Common myeloid progenitor, CD34-positive (primary cell): ENCODE data around the gene HOXA2.

Experiments used
- CTCF ChIA-PET: fragments of 350-600 bp; sonication (Branson Sonifier 250); formaldehyde crosslinking; loops from one replicate; lab custom pipeline; 2021; ENCODE audit warnings: antibody characterized with exemption; lab: Charles Lee
- POLR2A ChIA-PET: fragments of 350-600 bp; sonication (Branson Sonifier 250); formaldehyde crosslinking; loops from one replicate; lab custom pipeline; 2021; ENCODE audit warnings: antibody characterized with exemption; lab: Charles Lee
- DNase-seq, 3 donors: peaks; one replicate each; pipeline versions ENCODE4 v3.0.0 to v3.0.0-alpha.2; 2013
- H3K27ac ChIP-seq, 2 experiments: 1 replicate in 1 of 2; 2 replicates in 1 of 2; pipeline ENCODE4 v1.7.0; 2013; ENCODE audit warnings: inconsistent platforms in 2 of 2, low read length in 2 of 2, mild to moderate bottlenecking in 2 of 2, low read depth in 1 of 2, moderate library complexity in 1 of 2; ENCODE audit not compliant: severe bottlenecking in 2 of 2, insufficient read depth in 1 of 2, poor library complexity in 1 of 2
- H3K27me3 ChIP-seq, 5 experiments: replicated peaks in 2 of 5; 1 replicate in 3 of 5; 2 replicates in 2 of 5; pipeline versions ENCODE4 v1.6.1 to v1.7.0; 2013; ENCODE audit warnings: low read length in 4 of 5, mild to moderate bottlenecking in 2 of 5, moderate library complexity in 2 of 5, inconsistent platforms in 1 of 5; ENCODE audit not compliant: insufficient read depth in 5 of 5, control insufficient read depth in 4 of 5
- H3K36me3 ChIP-seq, 4 experiments: 1 replicate in 2 of 4; 2 replicates in 2 of 4; pipeline versions ENCODE4 v1.6.1 to v1.7.0; 2013; ENCODE audit warnings: low read length in 3 of 4, control low read depth in 1 of 4, mild to moderate bottlenecking in 1 of 4; ENCODE audit not compliant: control insufficient read depth in 4 of 4, insufficient read depth in 4 of 4
- H3K4me1 ChIP-seq, 4 experiments: 1 replicate in 3 of 4; 2 replicates in 1 of 4; pipeline versions ENCODE4 v1.6.1 to v1.7.1; 2013; ENCODE audit warnings: low read length in 3 of 4, mild to moderate bottlenecking in 3 of 4, control low read depth in 1 of 4, inconsistent platforms in 1 of 4, moderate library complexity in 1 of 4; ENCODE audit not compliant: control insufficient read depth in 4 of 4, insufficient read depth in 4 of 4; ENCODE audit errors: control extremely low read depth in 1 of 4
- H3K4me3 ChIP-seq, 7 experiments: 1 replicate in 4 of 7; 2 replicates in 3 of 7; pipeline versions ENCODE4 v1.5.1 to v1.7.0; 2013; ENCODE audit warnings: mild to moderate bottlenecking in 7 of 7, low read length in 6 of 7, moderate library complexity in 6 of 7, inconsistent platforms in 2 of 7, low read depth in 2 of 7, control low read depth in 1 of 7; ENCODE audit not compliant: insufficient read depth in 4 of 7, control insufficient read depth in 1 of 7; ENCODE audit errors: extremely low read depth in 1 of 7
- H3K9me3 ChIP-seq, 5 experiments: 1 replicate in 4 of 5; 2 replicates in 1 of 5; pipeline versions ENCODE4 v1.6.1 to v1.7.1; 2013; ENCODE audit warnings: low read length in 4 of 5, mild to moderate bottlenecking in 2 of 5, inconsistent platforms in 1 of 5, low read depth in 1 of 5, moderate library complexity in 1 of 5; ENCODE audit not compliant: control insufficient read depth in 4 of 5, insufficient read depth in 2 of 5; ENCODE audit errors: control extremely low read depth in 1 of 5
- WGBS: methylation state at CpG from one replicate; pipeline ENCODE4 v1.1.5; 2013; ENCODE audit not compliant: insufficient coverage; 5-methylcytosine and 5-hydroxymethylcytosine counted together

Gene HOXA2

DNA sequence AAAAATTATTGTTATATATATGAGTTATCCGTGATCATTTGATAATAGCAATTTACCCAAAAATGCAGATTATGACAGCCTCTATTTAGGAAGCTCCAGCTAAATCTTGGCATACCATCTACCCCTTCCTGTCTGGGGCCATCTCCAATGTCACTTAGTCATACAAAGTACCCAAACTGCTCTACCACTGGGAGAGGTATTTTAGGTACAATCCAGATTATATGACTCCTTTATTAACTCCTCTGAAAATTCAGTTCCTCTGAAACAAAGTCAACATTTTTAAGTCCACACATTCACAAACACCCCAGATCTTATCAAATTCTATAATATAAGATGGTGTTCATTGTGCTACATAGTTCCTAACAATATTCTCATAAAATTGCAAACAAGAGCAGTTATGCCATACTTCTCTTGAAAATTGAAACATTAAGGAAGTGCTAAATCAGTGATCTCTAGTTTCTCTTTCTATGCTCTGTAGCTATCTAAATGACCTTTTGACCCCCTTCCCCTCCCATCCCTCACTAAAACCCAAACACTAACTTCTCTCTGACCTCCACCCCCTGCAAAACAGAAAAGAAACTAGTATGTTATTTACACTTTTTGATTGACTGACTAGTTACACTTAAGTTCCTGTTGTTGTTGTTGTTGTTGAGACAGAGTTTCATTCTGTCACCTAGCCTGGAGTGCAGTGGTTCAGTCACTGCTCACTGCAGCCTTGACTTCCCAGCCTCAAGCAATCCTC, 23.1 kb downstream of the HOXA2 start:
- ChIA-PET POLR2A (no interaction called here), CTCF (no interaction called here)
- no peaks in the 10 kb centered on the region for H3K4me1 ChIP-seq
- H3K4me3 ChIP-seq, result no peak overlapping the region
- no peaks in the 10 kb centered on the region for H3K36me3 ChIP-seq
- no peak for DNase-seq
- peaks cover 0 to 4% (median 0%) of the 10 kb centered on the region in 5 experiments for H3K9me3 ChIP-seq
- no CpG with 5 or more reads among the region's 1 CpG for WGBS
- no peak overlapping the region for H3K27ac ChIP-seq
- H3K27me3 ChIP-seq, result peaks cover 0 to 3% (median 0%) of the 10 kb centered on the region in 5 experiments

DNA sequence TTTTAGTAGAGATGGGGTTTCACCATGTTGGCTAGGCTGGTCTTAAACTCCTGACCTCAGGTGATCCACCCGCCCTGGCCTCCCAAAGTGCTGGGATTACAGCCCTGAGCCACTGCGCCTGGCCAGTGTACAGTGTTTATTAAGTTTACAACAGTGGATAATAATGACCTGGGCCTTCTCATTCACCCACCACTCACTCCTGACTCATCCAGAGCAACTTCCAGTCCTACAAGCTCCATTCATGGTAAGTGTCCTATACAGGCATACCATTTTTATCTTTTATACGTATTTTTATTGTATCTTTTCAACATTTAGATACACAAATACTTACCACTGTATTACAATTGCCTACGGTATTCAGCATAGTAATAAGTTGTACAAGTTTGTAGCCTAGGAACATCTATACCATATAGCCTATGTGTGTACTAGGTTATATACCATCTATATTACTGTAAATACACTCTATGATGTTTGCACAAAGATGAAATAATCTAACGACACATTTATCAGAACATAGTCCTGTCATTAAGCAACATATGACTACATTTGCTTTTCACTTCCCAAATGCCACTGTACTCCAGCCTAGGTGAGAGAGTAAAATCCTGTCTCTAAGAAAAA, 23.8 kb downstream of the HOXA2 start:
- ChIA-PET POLR2A (no interaction called here), CTCF (no interaction called here)
- H3K27ac ChIP-seq, result no peak overlapping the region

DNA sequence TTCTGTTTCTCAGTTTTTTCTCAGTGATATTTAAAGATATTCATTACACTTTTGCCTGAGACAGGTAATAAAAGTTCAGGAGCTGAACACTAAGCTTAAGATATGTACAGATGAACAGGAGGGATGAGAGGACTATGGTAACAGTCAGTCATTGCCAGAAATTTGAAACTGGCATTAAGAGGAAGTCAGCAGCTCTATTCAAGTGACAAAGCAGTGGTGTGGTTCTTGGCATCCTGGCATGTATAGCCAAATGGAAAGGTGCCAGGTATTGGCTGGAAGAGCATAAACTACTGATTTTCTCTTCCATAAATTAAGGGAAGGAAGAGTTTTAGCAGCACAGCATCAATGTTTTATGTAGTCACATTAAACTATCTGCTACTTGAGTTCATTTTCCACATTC, 29.4 kb downstream of the HOXA2 start:
- DNase-seq, result peak; percentile 44 to 87 (median 85)
- Histone ChIP-seq H3K27ac (no peak overlapping the region), H3K4me1 (no peaks in the 10 kb centered on the region), H3K9me3 (peaks cover 0 to 4% (median 0%) of the 10 kb centered on the region in 5 experiments), H3K4me3 (no peak overlapping the region), H3K27me3 (no peaks in the 10 kb centered on the region), H3K36me3 (no peaks in the 10 kb centered on the region)
- CTCF ChIA-PET, result interaction anchor here (1.7 kb wide), 1 partner anchor 10 kb away, joined by 6 read pairs; no protein-coding TSS in a partner anchor
- POLR2A ChIA-PET, result no interaction called here

More for the DNA sequence above, 23.8 kb downstream of the HOXA2 start:
- Histone ChIP-seq H3K4me3 (no peak overlapping the region), H3K27me3 (peaks cover 0 to 2% (median 0%) of the 10 kb centered on the region in 5 experiments), H3K4me1 (no peaks in the 10 kb centered on the region), H3K9me3 (peaks cover 0 to 4% (median 0%) of the 10 kb centered on the region in 5 experiments), H3K36me3 (no peaks in the 10 kb centered on the region)
- DNase-seq, result no peak
- WGBS, result no CpG with 5 or more reads among the region's 5 CpGs

DNA sequence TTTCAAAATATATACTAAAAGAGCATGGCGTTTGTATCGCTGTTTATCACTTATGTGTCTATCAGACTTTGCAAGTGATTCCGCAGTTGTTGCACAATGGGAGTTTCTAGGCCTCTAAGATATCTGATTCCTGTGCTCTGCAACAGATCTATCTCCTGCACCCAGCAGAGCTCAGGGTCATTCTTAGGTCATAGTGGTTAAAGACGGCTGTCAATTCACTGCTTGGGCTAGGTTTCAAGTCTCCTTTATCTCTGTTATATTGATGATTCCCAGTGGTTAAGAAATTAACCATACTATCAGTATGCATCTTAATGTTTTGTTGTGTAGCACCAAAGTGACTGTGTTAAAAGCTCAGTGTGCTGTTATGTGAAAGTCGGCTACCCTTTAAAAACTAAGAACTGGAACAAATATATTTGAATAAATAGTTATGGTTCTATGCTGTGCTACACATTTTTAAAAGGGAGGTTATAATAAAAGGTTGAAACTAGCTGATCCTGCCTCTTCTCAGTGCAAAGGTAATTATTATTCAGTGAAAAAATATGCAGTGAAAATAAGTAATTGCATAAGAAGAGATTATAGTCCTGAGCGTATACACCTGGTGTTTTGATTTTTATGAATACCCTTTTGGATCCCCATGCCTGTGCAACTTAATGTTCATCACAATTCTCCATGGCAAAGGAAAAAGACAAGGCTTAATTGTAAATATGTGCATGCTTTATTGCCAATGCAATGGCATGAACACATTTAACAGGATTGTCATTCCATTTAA, 30.7 kb downstream of the HOXA2 start:
- WGBS, result 96% methylated on average over 3 of the region's 6 CpGs
- ChIA-PET CTCF (no interaction called here), POLR2A (no interaction called here)

DNA sequence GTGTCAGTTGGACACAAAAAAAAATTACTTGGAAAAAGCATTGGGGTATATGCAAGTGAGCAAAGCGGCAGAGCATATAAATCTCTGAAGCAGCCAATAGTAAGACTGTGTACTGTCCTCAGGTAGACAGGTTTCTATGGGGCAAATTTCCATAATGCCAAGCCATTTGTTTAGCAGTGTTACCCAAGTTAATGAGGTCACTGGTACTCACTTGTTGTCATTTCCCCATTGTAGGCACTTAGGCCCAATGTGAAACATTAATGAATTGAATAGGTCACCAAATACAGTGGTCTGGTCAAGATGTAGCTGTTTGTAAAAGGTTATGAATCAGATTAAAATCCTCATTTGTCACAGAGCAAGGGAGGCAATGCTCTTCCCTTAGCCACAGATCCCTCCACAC, 34.2 kb downstream of the HOXA2 start:
- CTCF ChIA-PET, result no interaction called here
- no peak for DNase-seq
- POLR2A ChIA-PET, result no interaction called here
- H3K4me3 ChIP-seq, result no peak overlapping the region
- no peaks in the 10 kb centered on the region for H3K9me3 ChIP-seq
- H3K36me3 ChIP-seq, result no peaks in the 10 kb centered on the region
- no peak overlapping the region for H3K27ac ChIP-seq
- no peaks in the 10 kb centered on the region for H3K27me3 ChIP-seq
- WGBS, result 83% methylated on average over 1 of the region's 1 CpG
- H3K4me1 ChIP-seq, result no peaks in the 10 kb centered on the region

More for the DNA sequence above, 30.7 kb downstream of the HOXA2 start:
- Histone ChIP-seq H3K4me1 (no peaks in the 10 kb centered on the region), H3K9me3 (peaks cover 0 to 4% (median 0%) of the 10 kb centered on the region in 5 experiments), H3K4me3 (no peak overlapping the region), H3K36me3 (no peaks in the 10 kb centered on the region), H3K27ac (no peak overlapping the region), H3K27me3 (no peaks in the 10 kb centered on the region)
- peak in 1 of 3 donors; percentile 59 for DNase-seq

DNA sequence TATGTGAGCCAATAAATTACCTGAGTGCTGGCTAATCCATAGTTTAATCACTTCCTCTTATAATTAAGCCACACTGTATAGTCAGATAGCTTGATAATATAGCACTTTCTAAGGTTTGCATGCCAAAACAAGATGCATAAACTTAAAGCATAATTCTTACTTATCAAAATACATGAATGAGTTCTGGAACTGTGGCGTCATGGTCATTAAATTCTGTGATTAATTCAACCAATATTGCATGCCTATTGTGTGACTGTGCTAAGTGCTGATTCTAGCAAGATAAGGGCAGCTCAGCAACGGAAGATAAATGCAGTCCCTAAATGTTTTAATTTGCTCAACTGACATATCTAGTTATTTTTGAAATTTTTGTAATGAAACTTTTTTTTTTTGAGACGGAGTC, 36.3 kb downstream of the HOXA2 start:
- ChIA-PET POLR2A (no interaction called here), CTCF (no interaction called here)
- no peak for DNase-seq

DNA sequence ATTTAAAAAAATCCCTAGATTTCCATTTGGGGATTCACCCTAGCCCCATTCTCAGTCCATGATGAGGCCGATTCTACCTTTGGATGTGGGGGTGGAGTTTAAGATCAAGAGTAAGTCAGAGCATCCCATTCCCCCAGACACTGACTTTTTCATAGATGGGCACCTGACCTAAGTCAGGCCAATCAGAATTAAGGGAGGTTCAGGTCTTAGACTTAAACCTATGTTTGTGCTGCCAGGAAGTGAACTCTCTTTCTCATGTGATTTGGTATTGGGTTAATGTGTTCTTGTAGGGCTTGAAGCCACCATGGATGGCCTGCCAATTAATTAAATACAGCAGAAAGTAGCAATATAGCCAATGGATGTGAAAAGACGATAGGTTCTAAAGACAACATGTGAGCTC, 36.8 kb downstream of the HOXA2 start:
- CTCF ChIA-PET, result no interaction called here
- H3K36me3 ChIP-seq, result no peaks in the 10 kb centered on the region
- no peak overlapping the region for H3K4me3 ChIP-seq
- no peaks in the 10 kb centered on the region for H3K27me3 ChIP-seq
- POLR2A ChIA-PET, result interaction anchor here (1.0 kb wide), 1 partner anchor 252 kb away, joined by 5 read pairs; no protein-coding TSS in a partner anchor
- DNase-seq, result no peak
- no peaks in the 10 kb centered on the region for H3K9me3 ChIP-seq
- H3K4me1 ChIP-seq, result no peaks in the 10 kb centered on the region
- H3K27ac ChIP-seq, result no peak overlapping the region
- 100% methylated on average over 1 of the region's 2 CpGs for WGBS

More for the DNA sequence above, 36.3 kb downstream of the HOXA2 start:
- no CpG with 5 or more reads among the region's 3 CpGs for WGBS
- Histone ChIP-seq H3K27ac (no peak overlapping the region), H3K27me3 (no peaks in the 10 kb centered on the region), H3K4me1 (no peaks in the 10 kb centered on the region), H3K4me3 (no peak overlapping the region), H3K9me3 (no peaks in the 10 kb centered on the region), H3K36me3 (no peaks in the 10 kb centered on the region)
